HG03521 (cell line): ENCODE data around the gene PIRT.
"Not testable (repeated sequence)": the region's sequence is repeated elsewhere in the genome, so short reads cannot be mapped to it uniquely, and the experiment has no call there.

Experiments used
- ATAC-seq: cut with Tn5 transposase; IDR thresholded peaks from one replicate; pipeline ENCODE4 v1.9.1; 2021; ENCODE audit warnings: mild to moderate bottlenecking, moderate library complexity; ENCODE audit not compliant: unreplicated experiment

PIRT gene

DNA sequence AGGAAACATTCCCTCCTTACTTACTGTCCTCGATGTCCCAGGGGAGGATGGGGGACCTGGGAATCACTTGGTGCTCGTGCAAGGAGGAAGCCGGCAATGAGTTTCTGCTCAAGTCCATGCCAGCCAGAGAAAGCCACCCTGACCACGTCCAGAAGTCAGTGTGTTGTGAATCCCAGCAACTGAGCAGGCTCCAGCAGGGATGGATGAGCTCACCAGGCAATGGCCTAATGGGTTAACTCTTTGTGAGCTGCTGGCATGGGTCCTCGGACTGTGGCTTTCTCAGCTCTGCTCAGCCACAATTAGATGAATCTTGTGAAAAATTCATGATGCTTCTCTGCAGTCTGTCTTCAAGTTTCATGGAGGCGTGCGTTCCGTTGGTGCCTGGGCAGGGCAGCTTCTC, at the start of gene PIRT:
Gene PIRT, minus strand, starts transcription at position 167 of the 400 bp plus-strand sequence. CDS start 12,442 bp downstream, outside the sequence.
- no peak for ATAC-seq

DNA sequence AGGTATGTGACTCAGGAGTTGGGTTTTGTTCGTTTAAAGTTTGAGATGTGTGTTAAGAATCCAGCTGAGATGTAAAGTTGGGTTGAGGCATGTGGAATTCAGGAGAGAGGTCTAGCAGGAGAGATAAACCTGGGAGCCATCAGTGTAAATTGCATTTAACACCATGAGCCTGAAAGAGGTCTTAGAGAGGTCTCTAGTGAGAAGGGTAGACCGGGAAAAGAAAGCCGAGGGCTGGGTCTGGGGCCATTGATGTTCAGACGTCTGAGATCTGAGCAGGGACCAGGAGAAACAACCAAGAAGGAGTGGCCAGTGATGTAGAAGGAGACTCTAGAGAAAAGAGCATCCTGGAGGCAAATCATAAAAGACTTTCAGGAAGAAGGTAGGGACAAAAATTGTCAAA, 44.1 kb upstream of the PIRT start:
- no peak for ATAC-seq

DNA sequence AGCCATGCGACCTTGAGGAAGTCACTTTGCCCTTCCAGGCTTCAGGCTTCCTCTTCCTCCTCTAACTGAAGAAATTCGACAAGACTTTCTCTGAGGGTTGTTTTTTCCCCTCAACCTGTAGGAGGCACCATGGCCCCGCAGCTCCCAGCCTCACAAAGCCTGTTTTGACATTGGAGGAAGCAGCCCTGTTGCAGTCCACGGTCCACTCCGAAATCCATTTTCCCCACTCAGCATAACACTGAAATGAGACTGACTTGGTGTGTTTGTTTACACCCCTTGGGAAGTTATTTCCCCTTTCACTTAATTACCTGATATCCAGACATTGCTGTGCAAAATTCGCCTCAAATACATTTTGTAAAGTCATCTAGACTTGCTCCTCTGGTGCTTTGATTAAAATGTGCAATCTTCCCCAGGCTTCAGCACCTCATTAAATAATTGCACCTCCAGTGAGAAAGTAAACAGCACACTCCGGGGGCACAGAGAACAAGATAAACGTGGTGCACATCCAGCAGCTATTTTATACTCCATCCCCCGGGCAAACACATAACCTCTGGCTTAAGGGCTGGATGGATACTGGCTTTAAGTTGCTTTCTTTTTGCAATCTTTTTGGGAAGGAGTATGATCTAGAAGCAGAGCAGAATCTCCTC, 41.4 kb upstream of the PIRT start:
- no peak for ATAC-seq

DNA sequence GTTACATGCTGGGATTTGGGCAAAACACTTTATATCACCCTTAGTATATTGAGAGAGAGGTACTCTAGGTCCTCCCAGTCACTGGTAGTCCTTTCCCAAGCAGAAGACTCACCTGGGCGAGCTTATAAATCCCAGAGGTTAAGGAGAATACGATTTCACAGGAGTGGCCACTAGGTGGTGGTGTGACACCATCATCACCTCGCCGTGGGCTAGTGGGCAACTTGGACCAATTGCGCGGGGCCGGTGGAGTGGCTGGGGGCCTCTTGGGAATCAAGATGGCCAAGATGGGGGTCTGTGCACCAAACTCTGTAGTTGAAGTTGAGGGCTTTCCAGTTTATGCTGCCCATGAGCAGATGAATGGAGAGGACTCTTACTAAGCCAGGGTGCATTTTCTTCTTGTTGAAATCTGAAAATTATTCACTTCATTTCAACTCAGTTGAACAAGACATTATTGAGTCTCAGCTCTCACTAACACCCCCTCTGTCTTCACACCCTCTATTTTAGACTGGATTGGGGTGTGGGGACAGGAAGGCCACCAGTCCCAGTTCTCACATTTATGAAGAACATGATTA, 38.2 kb upstream of the PIRT start:
- no peak for ATAC-seq

DNA sequence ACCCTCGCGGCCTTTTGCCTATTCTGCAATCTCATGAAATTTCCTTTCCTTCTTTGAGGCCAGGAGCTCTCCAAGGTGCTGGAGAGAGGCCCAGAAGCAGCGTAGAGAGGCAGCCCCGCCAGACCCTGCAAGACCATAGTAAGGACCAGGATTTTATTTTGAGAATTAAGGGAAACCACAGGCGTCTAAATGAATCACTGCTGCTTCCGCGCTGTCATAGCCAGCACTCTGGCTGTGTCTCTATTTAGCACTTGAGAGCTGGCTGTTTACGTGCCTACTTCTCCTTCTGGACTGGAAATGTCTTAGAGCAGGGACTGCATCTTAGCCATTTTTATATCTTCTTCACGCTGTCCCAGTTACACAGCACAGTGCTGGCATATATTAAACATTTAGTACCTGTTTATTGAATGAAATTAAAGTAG, 37.6 kb upstream of the PIRT start:
- ATAC-seq, result no peak

DNA sequence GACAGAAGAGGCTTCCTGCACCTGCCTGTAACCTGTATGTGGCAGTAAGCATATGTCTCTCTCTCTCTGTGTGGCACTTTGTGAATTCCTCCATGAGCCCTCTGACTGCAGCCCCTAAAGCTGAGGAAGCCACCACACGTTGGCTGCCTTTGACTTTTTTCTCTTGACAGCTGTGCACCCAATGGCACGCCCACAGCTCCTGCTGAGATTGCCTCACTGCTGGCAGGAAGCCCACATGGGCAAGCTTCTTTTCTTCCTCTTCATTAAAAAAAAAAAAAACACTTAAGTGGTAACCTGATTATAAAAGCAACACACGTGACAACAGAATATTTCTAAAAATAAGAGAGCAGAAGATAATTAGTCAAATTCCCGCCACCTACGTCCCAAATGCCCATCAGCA, 34.0 kb upstream of the PIRT start:
- no peak for ATAC-seq

DNA sequence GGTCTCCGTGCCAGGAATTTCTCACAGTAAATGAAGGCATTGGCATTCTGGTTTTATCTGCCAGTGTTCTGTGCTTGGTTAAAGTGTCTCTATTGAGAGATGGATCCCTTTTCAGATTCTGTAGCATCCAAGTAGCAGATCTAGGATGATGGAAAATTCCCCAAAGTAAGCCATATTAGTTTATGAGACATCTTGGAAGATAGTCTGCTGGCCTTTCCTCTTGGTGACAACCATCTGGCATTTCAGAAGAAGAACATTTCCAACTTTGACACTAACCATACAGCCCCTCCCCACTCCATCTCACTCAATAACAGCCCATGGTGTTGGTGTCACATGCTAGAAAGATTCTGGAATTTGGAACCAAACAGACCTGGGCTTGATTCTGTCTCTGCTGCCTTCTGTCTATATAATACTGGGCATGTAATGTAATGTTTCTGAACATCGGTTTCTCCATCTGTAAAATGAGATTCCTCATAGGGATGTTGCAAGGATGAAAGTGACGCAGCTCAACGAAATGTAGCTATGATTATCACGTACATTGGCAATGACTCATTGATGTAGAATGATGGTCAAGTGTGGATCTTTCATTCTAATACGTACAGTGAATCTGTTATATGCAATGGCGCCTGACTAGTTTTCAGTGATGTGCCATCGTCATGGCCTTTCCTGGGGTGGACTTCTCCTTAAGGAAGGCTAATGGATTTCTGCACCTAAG, 32.6 kb upstream of the PIRT start:
- ATAC-seq, result no peak

DNA sequence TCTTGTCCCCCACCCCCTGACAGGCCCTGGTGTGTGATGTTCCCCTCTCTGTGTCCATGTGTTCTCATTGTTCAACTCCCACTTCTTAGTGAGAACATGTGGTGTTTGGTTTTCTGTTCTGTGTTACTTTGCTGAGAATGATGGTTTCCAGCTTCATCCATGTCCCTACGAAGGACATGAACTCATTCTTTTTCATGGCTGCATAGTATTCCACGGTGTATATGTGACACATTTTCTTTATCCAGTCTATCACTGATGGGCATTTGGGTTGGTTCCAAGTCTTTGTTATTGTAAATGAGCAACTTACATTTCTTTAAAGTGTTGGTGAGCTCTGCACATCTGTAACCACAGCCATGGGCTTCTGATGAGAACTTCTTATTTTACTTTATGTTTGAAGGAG, 30.9 kb upstream of the PIRT start:
- not testable (repeated sequence) for ATAC-seq

DNA sequence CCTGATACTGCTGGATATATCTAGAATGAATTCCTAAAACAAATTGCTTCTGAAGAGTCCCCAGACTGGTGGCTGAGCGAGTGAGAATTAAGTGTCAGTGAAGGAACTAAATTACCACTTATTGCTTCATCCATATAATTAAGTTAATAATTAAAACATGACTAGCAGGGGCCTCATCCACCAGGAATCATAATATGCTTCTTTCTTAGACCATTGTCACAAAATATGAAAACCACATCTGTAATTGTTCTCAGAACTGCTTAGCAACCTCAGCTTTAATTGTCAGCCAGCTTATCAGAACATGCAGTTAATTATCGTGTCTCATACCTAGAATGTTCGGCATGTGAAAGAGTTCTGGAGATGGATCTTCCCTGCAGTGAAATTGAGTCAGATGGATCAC, 21.2 kb upstream of the PIRT start:
- no peak for ATAC-seq

DNA sequence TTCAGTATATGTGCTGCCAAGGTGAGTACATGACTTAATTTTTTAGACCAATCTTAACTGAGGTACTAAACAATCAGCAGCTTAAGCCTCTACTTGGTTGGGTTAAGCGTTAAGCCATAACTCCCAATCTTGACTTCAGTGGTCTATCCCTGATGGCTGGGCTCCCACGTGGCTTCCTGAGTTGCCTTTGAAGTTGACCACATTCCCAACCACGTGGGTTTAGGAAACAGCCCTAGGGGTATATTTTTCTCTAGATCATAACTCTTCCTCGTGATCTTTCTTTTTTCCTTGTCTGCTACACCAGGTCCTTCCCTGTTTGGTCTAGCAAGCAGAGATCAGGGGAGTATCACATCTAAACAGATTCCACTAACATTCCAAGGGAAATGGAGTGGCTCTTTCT, 20.1 kb upstream of the PIRT start:
- no peak for ATAC-seq

DNA sequence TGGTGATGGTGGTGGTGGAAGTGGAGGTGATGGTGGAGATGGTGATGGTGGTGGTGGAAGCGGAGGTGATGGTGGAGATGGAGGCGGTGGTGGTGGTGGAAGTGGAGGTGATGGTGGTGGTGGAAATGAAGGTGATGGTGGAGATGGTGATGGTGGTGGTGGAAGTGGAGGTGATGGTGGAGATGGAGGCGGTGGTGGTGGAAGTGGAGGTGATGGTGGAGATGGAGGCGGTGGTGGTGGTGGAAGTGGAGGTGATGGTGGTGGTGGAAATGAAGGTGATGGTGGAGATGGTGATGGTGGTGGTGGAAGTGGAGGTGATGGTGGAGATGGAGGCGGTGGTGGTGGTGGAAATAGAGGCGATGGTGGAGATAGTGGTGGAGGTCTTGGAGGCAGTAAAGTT, 8.7 kb upstream of the PIRT start:
- ATAC-seq, result not testable (repeated sequence)

DNA sequence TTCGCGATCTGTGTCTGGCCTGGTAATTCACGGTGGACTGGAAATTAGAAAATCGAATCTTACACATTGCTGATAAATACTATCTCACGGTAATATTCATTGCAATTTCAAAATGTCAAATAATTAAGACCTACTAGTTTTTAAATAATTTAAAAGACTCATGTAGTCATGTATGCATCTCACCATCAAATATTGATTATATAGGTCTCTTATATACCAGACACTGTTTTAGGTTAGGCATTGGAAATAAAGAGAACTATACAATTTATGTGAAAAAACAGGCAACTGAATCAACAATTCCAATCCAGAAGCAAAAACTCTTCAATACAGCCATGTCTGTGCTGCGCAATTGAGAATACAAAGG, 7.5 kb upstream of the PIRT start:
- no peak for ATAC-seq

DNA sequence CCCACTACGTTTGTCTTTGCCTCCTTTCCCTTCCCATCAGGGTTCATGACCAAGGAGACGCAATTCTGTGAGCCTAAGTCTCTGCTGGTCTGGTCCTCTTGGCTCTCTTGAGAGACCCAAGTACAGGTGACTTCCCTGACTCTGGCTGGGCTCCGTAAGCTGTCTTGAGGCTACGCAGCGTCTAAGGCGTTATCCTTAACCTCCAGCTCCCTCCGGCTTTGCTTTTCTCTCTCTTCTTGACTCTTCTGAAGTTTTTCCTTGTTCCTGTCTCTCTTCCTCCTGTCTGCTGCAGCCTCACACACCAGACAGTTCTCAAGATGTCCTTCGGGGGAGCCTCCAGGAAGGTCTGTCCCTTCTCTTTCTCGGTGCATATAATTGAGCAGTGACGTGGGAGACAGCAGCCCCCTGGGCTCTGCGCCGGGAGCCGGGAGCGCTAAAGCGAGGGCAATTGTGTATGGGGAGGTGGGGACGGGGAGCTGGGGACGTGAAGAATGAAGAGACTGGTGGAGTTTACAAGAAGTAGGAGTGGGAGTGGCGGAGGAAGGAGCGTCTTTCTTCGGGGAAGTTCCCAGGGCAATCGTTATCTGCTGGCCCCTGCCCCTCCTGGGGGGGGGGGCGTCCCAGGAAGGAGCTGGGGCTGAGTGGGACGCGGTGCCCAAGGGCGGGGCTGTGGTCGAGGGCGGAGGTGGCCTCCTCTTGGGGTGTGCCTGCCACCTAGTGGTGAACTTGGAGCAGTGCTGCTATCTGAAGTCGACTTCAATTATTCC, 6.9 kb upstream of the PIRT start:
- peak; percentile 73 for ATAC-seq

DNA sequence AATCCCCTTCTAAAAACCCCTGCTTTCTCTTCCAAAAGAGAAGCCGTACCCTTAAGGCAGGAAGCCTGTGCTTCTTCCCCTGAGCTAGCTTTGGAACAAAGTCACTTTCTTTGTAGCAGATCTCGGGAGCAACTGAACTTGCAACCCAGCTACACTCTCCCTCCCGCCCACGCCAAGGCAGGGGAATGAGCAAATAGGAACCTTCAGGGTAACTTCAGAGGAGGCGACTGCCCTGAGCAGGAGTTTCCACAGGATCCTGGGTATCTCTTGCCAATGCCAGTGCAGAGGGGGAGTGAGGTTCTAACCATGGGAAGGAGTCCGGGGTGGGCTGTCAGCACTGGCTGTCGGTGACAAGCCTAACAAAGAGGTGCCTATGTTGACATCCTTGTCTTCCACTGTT, 5.9 kb upstream of the PIRT start:
- ATAC-seq, result no peak

DNA sequence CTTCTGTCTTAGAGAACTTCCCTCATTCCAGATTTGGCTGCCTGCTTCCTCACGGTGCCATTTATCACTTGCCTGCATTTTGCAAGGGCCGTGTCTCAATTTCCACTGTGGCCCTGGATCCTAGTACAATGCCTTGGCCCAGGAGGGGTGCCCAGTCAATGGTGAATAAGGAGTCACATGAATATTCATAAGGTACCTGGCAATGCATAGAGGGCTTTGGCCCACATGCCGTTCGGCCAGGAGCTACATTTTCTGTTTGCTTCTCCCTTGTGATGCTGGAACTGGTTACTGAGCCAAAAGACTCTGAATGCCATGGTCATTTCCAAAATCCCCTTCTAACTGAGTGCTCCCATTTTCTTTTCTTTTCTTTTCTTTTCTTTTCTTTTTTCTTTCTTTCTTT, 4.8 kb upstream of the PIRT start:
- no peak for ATAC-seq

DNA sequence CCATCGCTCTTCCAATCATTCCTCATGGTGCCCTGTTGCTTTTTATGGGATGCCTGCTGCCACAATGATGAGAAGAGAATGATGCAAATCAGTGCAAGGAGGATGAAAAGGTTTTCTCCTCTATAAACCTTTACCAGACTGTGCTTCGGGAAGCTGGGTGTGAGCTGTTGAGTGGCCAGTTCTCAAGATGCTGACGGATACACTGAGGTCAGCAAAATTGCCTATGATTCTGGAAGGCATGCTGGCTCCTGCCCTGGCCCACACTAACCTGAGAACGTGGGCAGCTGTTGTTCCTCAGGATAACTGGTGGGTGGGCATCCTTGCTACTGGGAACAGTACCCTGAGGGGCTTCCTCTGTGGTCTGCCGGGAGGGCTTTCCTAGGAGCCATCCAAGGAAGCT, 795 bp upstream of the PIRT start:
- ATAC-seq, result no peak

DNA sequence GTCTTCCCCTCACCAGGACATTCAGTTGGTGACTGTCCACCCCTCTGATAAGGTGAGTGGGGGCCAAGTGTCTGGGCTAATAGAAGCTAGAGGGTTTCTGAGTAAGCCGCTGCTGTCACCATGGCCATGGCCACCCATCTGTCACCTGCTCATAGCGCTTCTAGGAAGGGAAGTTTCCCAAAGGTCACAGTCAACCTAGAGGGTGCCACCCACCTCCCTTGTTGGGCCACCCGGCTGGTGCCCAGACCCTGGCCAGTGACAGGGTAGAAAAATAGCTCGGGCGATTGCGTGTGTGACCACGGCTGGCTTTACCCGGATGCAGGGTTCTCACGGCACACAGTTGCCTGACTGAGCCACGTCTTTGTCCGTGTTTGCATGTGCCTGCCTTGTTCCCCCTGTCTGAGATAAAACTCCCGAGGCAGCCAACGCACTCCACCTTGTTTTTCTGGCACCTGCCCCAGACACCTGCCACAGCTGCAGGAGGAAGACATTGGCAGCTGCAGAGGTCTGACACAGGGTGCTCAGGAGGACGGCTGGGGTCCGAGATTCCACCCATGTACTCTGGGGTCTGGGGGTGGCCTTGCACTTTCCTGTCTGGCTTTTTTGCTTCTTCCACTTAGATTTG, 809 bp downstream of the PIRT start:
- no peak for ATAC-seq

DNA sequence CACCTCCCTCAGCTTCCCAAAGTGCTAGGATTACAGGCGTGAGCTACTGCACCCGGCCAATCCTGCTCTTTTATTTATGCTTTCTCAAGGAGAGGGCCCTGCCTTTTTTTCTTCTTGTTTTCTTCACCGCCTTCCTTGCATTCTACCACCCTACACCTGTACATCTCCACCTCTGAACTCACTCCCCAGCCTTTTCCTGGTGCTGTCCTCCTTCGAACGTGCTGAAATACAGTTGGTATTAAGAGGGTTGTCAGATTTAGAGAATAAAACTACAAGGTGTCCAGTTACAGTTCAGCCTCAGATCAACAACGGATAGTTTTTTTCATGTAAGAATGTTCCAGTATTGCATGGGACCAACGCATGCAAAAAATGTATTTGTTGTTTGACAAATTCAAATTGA, 1.7 kb downstream of the PIRT start:
- ATAC-seq, result no peak

DNA sequence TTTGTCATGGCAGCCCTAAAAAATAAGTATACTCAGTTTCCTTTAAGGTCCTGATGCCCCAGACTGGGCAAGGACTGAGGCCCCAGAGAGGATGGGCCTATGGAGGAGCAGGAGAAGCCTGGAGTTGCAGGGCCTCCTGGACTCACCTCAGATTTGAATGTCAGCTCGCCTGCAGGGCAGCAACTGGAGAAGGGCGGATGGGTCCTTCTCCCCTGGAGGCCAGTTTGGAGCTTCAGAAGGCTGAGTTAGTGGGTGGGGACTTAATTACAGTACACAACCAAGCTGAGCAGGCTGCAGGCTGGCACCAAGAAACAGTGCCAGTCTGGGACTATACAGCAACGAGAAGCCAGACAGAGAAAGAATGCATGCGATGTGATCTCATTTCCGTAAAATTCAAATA, 6.2 kb downstream of the PIRT start:
- no peak for ATAC-seq

DNA sequence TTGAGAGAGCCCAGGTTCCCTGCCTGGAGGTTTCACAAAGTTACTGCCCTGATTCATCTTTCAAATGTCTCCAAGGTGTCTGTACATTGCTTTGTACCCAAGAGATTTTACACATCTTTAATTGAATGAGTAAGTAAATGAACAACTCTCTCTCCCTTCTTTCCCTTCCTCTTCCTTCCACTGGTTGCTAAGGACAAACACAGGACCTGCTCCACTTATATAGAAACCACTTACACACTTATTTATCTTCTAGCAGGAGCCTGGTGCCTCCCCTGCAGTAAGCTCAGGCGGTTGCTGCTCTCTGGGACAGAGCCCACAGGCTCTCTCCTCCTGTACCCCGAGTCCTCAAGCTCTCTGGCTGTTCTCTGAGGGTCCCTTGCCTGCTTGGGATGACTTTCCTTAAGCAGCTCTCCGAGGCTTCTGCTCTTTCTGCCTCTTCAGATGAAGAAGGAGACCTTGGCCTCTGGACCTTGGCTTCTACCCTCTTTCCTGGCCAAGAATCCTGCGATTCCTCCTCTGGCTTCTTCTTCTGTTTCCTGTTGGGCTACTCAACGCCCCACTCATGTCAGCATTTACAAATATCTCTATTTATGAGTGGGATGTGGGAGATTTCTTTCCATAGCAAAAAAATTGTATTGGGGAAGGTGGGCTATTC, 9.9 kb downstream of the PIRT start:
- ATAC-seq, result no peak

DNA sequence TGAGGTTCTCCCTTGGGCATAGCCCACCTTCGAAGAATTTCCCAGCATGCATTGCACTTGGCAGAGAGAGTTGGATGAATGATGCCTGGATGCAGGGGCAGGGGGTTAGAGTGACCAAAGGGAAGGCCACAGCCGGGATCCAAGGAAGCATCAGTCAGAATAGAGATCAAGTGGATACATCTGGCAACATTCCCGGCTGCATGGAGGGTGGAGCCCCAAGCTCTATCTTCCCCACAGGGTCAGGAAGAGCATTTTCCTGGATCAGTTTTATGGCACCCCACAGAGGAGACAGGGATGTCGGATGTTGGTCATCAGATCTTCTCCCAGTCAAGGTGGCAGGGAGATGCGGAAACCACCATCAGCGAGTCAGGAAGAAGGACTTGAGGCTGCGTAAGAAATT, 13.0 kb downstream of the PIRT start:
- ATAC-seq, result no peak
